ENCODE measurements around the gene ZMYND19.
A peak's percentile ranks its signal among the peaks of the same experiment; 100 is the strongest.

Gene ZMYND19

DNA sequence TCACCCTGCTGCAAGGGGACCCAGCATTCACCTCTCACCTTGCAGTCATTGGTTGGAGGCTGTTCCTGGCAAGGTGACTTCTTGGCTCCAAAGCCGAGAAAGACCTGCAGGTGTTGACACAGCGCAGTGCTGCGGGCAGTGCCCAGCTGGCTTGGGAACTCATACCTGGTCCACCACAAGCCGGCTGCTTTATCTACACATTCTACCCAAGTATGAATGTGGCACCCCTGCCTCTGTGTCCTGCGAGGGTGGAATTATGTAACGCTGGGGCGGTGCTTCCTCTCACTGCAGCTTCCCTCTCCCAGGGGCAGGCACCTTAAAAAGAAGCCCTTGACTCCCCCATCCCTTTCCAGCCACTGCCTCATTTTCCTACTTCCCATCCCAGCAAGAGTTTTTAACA is 2.5 kb upstream of the ZMYND19 start:
- ChIA-PET CTCF (interaction anchor here (1.0 to 1.3 kb wide), 3 partner anchors 11 to 291 kb away, joined by 3 to 4 read pairs (median 3); partner anchors contain the start of gene NRARP), POLR2A (no interaction called here)
- H3K4me3 ChIP-seq (ENCODE audit: low read depth, low read length): no peak overlapping the region
- DNase-seq (ENCODE audit: low read depth, low spot score): no peak
- no peak for TF ChIP-seq CTCF (IDR thresholded peaks at IDR 0.05; ENCODE audit: insufficient read depth, low read length, missing control alignments)

- TF ChIP-seq CTCF (IDR thresholded peaks at IDR 0.05; ENCODE audit: insufficient read depth, low read length, missing control alignments): no peak
- peak overlapping the region; percentile 70 for H3K4me3 ChIP-seq (ENCODE audit: low read depth, low read length)
- DNase-seq (ENCODE audit: low read depth, low spot score): no peak
- CTCF ChIA-PET: interaction anchor here (6.3 kb wide), 1 partner anchor 11 kb away, joined by 91 read pairs; the partner anchor contains the start of gene DPH7
- POLR2A ChIA-PET: no interaction called here
These were observed 216 bp downstream of the ZMYND19 start for GRCh38 chr9:137590123-137590468.

DNA sequence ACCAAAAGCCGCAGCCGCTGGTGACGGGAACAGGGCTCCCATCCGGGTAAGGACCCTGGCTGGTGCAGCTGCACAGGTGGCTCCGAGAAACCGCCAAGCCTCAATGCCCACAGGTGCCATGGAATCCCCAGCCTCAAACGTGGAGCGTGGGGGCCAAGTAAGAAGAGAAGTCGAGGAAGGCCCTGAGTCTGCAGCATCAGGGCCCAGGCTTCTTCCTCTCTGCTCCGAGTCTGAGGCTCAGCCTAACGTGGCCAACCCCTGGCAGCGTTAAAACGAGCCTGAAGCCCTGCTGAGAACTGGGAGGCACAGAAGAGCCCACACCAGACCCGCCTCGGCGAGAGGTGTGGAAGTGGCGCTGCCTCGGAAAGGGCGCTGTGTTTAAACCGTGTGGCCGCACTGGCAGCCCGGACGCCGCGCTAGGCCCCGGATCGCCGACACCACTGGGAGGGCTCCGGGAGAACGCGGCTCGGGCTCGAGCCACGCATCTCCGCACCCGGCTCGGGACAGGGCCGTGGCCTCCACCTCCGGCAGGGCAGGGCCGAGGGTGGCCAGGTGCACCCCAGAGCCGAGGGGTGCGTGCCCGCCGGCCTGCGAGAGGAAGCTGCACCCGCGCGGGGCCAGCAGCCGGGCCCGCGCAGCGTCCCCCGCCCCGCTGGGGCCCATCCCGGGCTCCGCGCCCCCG is 730 bp downstream of the ZMYND19 start:
- POLR2A ChIA-PET: interaction anchor here (1.1 kb wide), 1 partner anchor 12 kb away, joined by 4 read pairs; no protein-coding TSS in a partner anchor
- DNase-seq (ENCODE audit: low read depth, low spot score): no peak
- H3K4me3 ChIP-seq (ENCODE audit: low read depth, low read length): peak overlapping the region; percentile 70
- CTCF ChIA-PET: interaction anchor here (6.3 kb wide), 1 partner anchor 11 kb away, joined by 91 read pairs; the partner anchor contains the start of gene DPH7
- no peak for TF ChIP-seq CTCF (IDR thresholded peaks at IDR 0.05; ENCODE audit: insufficient read depth, low read length, missing control alignments)

GRCh38 chr9:137588891-137589290 is 1.4 kb downstream of the ZMYND19 start:
- peak overlapping the region; percentile 70 for H3K4me3 ChIP-seq (ENCODE audit: low read depth, low read length)
- ChIA-PET POLR2A (interaction anchor here (1.1 kb wide), 1 partner anchor 11 kb away, joined by 4 read pairs; no protein-coding TSS in a partner anchor), CTCF (interaction anchor here (1.0 to 6.3 kb wide), 4 partner anchors 10 to 54 kb away, joined by 3 to 91 read pairs (median 3); partner anchors contain the start of gene DPH7)
- no peak for DNase-seq (ENCODE audit: low read depth, low spot score)
- no peak for TF ChIP-seq CTCF (IDR thresholded peaks at IDR 0.05; ENCODE audit: insufficient read depth, low read length, missing control alignments)

GRCh38 chr9:137588311-137588710 is 2.0 kb downstream of the ZMYND19 start:
- DNase-seq (ENCODE audit: low read depth, low spot score): no peak
- H3K4me3 ChIP-seq (ENCODE audit: low read depth, low read length): no peak overlapping the region
- POLR2A ChIA-PET: interaction anchor here (1.1 kb wide), 1 partner anchor 10 kb away, joined by 4 read pairs; no protein-coding TSS in a partner anchor
- CTCF ChIA-PET: interaction anchor here (1.0 to 6.3 kb wide), 4 partner anchors 9 to 53 kb away, joined by 3 to 91 read pairs (median 3); partner anchors contain the start of gene DPH7
- no peak for TF ChIP-seq CTCF (IDR thresholded peaks at IDR 0.05; ENCODE audit: insufficient read depth, low read length, missing control alignments)

GRCh38 chr9:137586854-137587253 is 3.5 kb downstream of the ZMYND19 start:
- ChIA-PET POLR2A (no interaction called here), CTCF (interaction anchor here (6.3 kb wide), 1 partner anchor 8 kb away, joined by 91 read pairs; the partner anchor contains the start of gene DPH7)
- no peak for DNase-seq (ENCODE audit: low read depth, low spot score)
- no peak overlapping the region for H3K4me3 ChIP-seq (ENCODE audit: low read depth, low read length)
- no peak for TF ChIP-seq CTCF (IDR thresholded peaks at IDR 0.05; ENCODE audit: insufficient read depth, low read length, missing control alignments)
